Stomach smooth muscle (tissue), 2 donors: ENCODE measurements around the gene EZR.

ENCODE experiments used
- H3K27ac ChIP-seq: one replicate; pipeline ENCODE4 v1.7.0; 2013; ENCODE audit warnings: mild to moderate bottlenecking, low read length, inconsistent platforms
- H3K27me3 ChIP-seq, 2 donors: one replicate each; pipeline ENCODE4 v1.7.0; 2013; ENCODE audit warnings: low read length in 2 of 2; ENCODE audit not compliant: insufficient read depth in 2 of 2, control insufficient read depth in 1 of 2
- H3K36me3 ChIP-seq, 2 donors: one replicate each; pipeline ENCODE4 v1.7.0; 2013; ENCODE audit warnings: low read length in 2 of 2; ENCODE audit not compliant: control insufficient read depth in 2 of 2, insufficient read depth in 2 of 2
- H3K4me1 ChIP-seq: one replicate; pipeline ENCODE4 v1.7.0; 2013; ENCODE audit warnings: low read length; ENCODE audit not compliant: control insufficient read depth, insufficient read depth
- H3K4me3 ChIP-seq, 2 donors: one replicate each; pipeline ENCODE4 v1.7.0; 2013; ENCODE audit warnings: low read length in 2 of 2
- H3K9ac ChIP-seq, 2 donors: one replicate each; pipeline ENCODE4 v1.7.0; 2013; ENCODE audit warnings: low read length in 2 of 2, mild to moderate bottlenecking in 1 of 2
- H3K9me3 ChIP-seq, 2 donors: one replicate each; pipeline ENCODE4 v1.7.0; 2013; ENCODE audit warnings: low read length in 2 of 2; ENCODE audit not compliant: control insufficient read depth in 2 of 2
- donor health status: healthy.
- donor health status: Pancreatic carcinoma.

EZR gene

DNA sequence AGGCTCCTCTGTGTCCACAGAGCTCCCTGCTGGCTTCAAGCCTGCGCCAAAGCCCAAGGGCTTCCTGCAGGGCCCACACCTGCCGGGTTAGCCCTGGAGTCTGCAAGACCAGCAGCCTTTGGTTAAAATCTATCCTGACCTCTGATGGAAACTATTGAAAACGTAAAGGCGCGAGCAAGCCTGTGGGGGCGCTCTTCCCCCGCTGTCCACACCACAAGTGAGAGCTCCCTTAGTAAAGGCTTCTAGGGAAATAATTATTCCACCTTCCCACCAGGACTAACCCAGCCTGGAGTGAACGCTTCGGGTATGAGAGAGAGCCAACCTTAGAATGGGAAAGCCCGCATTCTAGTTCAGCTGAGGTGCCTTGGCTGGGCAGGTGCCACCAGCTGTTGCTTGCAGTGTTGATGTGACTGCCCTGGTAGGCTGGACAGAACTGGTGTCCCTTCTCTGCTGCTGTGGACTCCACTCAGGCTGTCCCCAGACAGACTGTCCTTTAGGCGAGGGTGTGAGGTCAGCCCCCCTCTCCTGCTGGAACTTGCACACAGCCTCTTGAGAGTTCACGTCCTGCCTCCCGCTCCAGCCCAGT is 100.6 kb downstream of the EZR start:
- no peak overlapping the region for H3K9ac ChIP-seq
- H3K36me3 ChIP-seq: peaks cover 0 to 2% of the 10 kb centered on the region in 2 donors
- no peaks in the 10 kb centered on the region for H3K27me3 ChIP-seq
- H3K4me3 ChIP-seq: no peak overlapping the region
- no peak overlapping the region for H3K27ac ChIP-seq
- H3K9me3 ChIP-seq: no peaks in the 10 kb centered on the region
- no peaks in the 10 kb centered on the region for H3K4me1 ChIP-seq

GRCh38 chr6:158717341-158718330 is 101.5 kb downstream of the EZR start:
- no peaks in the 10 kb centered on the region for H3K9me3 ChIP-seq
- H3K36me3 ChIP-seq: peaks cover 0 to 2% of the 10 kb centered on the region in 2 donors
- H3K9ac ChIP-seq: no peak overlapping the region
- no peak overlapping the region for H3K4me3 ChIP-seq
- H3K4me1 ChIP-seq: no peaks in the 10 kb centered on the region
- H3K27me3 ChIP-seq: no peaks in the 10 kb centered on the region
- no peak overlapping the region for H3K27ac ChIP-seq
